G401.6 (cell line): ENCODE results near the gene POGK.

Experiments
- FAIRE-seq: peaks from 2 replicates; lab custom pipeline; 2012; peaks lifted over from hg19 to GRCh38; lab: Jason Lieb, UNC

The POGK gene

DNA sequence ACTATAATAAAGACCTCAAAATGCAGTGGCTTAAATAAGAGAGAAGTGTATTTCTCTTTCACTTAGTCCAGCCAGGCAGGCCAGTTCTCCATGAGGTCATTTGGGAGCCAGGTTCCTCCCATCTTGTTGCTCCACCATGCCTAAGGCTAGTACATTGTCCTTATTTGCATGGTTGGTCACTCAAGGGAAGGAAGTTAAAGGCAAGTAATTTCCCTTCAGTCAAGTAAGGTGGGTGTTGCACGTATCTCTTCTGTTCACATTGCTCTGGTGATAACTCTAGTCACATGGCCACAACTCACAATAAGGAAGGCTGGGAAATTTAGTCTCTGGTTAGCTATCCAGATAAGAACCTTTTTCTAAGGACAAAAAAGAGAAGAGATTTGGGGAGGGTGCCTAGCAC, 64.0 kb downstream of the POGK start:
- FAIRE-seq = no peak

DNA sequence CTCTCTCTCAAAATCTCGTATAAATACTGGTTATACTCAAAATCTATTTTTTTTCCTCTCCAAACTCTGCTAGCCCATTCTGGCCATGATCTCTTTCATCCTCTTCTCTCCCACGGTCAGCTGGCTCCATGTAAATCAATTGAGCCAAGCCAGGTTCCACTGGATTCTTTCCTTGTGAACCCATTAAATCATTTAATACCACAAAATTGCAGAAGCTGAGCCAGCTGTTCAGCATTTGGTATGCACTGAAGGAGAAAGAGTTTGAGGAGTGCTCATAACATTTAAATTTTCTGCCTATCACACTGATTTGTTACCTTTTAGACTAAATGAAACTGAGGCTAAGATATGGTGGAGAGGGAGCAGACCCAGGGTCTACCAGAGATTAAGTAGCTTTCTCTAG, 65.9 kb downstream of the POGK start:
- no peak for FAIRE-seq

DNA sequence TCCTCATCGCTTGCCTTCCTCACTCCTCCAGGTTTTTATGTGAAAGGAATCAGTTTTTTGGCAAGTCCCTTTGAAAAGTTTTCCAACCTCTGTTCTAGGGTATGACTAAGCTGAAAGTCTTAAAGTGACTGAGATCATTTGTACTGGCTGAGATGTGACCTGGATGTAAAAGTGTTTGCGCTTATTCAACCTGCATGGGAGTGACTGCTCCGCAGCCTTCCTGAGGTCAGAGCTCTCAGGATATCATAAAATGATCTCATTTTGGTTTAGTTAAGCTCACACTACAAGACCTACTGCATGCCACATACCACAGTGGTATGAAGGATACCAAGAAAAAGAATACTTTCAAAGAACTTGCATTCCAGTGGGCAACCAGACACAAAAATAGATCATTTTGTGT, 66.6 kb downstream of the POGK start:
- FAIRE-seq = no peak
